Measurements from ENCODE around the gene NOS1. TPM values are rescaled to one million over a fixed set of nuclear protein-coding genes. Genes with fewer than 3 reads are reported as not detected.

The NOS1 gene
- total RNA-seq, 4 donors from 2014 or later = 6.4 to 39.9 (median 8.9) TPM

- TF ChIP-seq CTCF (IDR thresholded peaks at IDR 0.05 in 4 of 5, conservative IDR thresholded peaks at IDR 0.05 in 1 of 5) (no peak), POLR2A (IDR thresholded peaks at IDR 0.05) (no peak)
- ATAC-seq (no peak), DNase-seq (no peak)
- Histone ChIP-seq H3K27me3 (no peaks in the 10 kb centered on the region), H3K9me3 (no peaks in the 10 kb centered on the region), H3K4me1 (no peaks in the 10 kb centered on the region), H3K27ac (no peak overlapping the region), H3K4me3 (no peak overlapping the region), H3K36me3 (peaks cover 0 to 21% of the 10 kb centered on the region in 2 donors)
- in situ Hi-C loops (cut with MboI; ENCODE audit: low sequenced_read_pairs in 4 of 4) (loop anchor here in 3 of 4 donors (10.0 to 25.0 kb wide), 3 partner anchors 352 to 620 kb away; no protein-coding TSS in a partner anchor), intact Hi-C loops (cut with DNase I; ENCODE audit: low total_unique reads) (loop anchor here (5.0 kb wide), 2 partner anchors 352 to 437 kb away; no protein-coding TSS in a partner anchor)
Observed at GRCh38 chr12:117235261-117235660, 126.2 kb downstream of the NOS1 start.

- no peaks in the 10 kb centered on the region for H3K4me1 ChIP-seq
- ATAC-seq (no peak), DNase-seq (no peak)
- no peaks in the 10 kb centered on the region for H3K27me3 ChIP-seq
- intact Hi-C loops (cut with DNase I; ENCODE audit: low total_unique reads) = no loop called here
- H3K36me3 ChIP-seq = peaks cover 0 to 25% of the 10 kb centered on the region in 2 donors
- in situ Hi-C loops (cut with MboI; ENCODE audit: low sequenced_read_pairs in 4 of 4) = loop anchor here in 3 of 4 donors (10.0 to 25.0 kb wide), 3 partner anchors 353 to 620 kb away; no protein-coding TSS in a partner anchor
- H3K27ac ChIP-seq = no peak overlapping the region
- no peaks in the 10 kb centered on the region for H3K9me3 ChIP-seq
- TF ChIP-seq CTCF (IDR thresholded peaks at IDR 0.05 in 4 of 5, conservative IDR thresholded peaks at IDR 0.05 in 1 of 5) = no peak
- no peak for TF ChIP-seq POLR2A (IDR thresholded peaks at IDR 0.05)
- no peak overlapping the region for H3K4me3 ChIP-seq
Observed at GRCh38 chr12:117234441-117234840, 127.0 kb downstream of the NOS1 start.

GRCh38 chr12:117231750-117232149, 129.7 kb downstream of the NOS1 start:
- Histone ChIP-seq H3K4me1 (no peaks in the 10 kb centered on the region), H3K9me3 (no peaks in the 10 kb centered on the region), H3K27me3 (no peaks in the 10 kb centered on the region), H3K36me3 (peaks cover 0 to 31% of the 10 kb centered on the region in 2 donors), H3K4me3 (no peak overlapping the region), H3K27ac (no peak overlapping the region)
- in situ Hi-C loops (cut with MboI; ENCODE audit: low sequenced_read_pairs in 4 of 4) (loop anchor here in 3 of 4 donors (10.0 to 25.0 kb wide), 3 partner anchors 356 to 623 kb away; no protein-coding TSS in a partner anchor), intact Hi-C loops (cut with DNase I; ENCODE audit: low total_unique reads) (no loop called here)
- DNase-seq (no peak), ATAC-seq (no peak)
- TF ChIP-seq POLR2A (IDR thresholded peaks at IDR 0.05) (no peak), CTCF (IDR thresholded peaks at IDR 0.05 in 4 of 5, conservative IDR thresholded peaks at IDR 0.05 in 1 of 5) (no peak)

GRCh38 chr12:117228239-117228638, 133.2 kb downstream of the NOS1 start:
- no peaks in the 10 kb centered on the region for H3K9me3 ChIP-seq
- H3K27ac ChIP-seq = no peak overlapping the region
- H3K4me1 ChIP-seq = no peaks in the 10 kb centered on the region
- ATAC-seq (no peak), DNase-seq (no peak)
- in situ Hi-C loops (cut with MboI; ENCODE audit: low sequenced_read_pairs in 4 of 4) = loop anchor here in 2 of 4 donors (25.0 kb wide), 1 partner anchor 359 kb away; no protein-coding TSS in a partner anchor
- no peaks in the 10 kb centered on the region for H3K27me3 ChIP-seq
- no peak for TF ChIP-seq CTCF (IDR thresholded peaks at IDR 0.05 in 4 of 5, conservative IDR thresholded peaks at IDR 0.05 in 1 of 5)
- TF ChIP-seq POLR2A (IDR thresholded peaks at IDR 0.05) = no peak
- intact Hi-C loops (cut with DNase I; ENCODE audit: low total_unique reads) = no loop called here
- no peak overlapping the region for H3K4me3 ChIP-seq
- peaks cover 0 to 26% of the 10 kb centered on the region in 2 donors for H3K36me3 ChIP-seq
